WTC11 (cell line): ENCODE data around the gene RAB7A. TPM values are rescaled to one million over a fixed set of nuclear protein-coding genes. Genes with fewer than 3 reads are reported as not detected.

Experiments used
- ATAC-seq: fragments of 200-7000 bp; cut with Tn5 transposase; 2 replicates; pipeline ENCODE4 v1.10.0; 2021; ENCODE audit warnings: mild to moderate bottlenecking, moderate library complexity
- CTCF ChIA-PET: fragments of 300-600 bp; sonication (Branson Sonifier 250); formaldehyde crosslinking; loops from one replicate; lab custom pipeline; 2021; ENCODE audit warnings: antibody characterized with exemption; lab: Charles Lee
- POLR2A ChIA-PET: fragments of 350-600 bp; sonication (Branson Sonifier 250); formaldehyde crosslinking; loops from one replicate; lab custom pipeline; 2021; ENCODE audit warnings: antibody characterized with exemption; lab: Charles Lee
- DNase-seq: peaks from one replicate; pipeline ENCODE4 v3.0.0; 2021; ENCODE audit warnings: low spot score
- H3K27ac Mint-ChIP-seq: 2 replicates; pipeline ENCODE4 v1.8.0; 2021; ENCODE audit warnings: mixed read lengths
- H3K27me3 Mint-ChIP-seq: 2 replicates; pipeline ENCODE4 v1.8.0; 2021; ENCODE audit warnings: low read depth, mild to moderate bottlenecking, moderate library complexity, mixed read lengths
- H3K36me3 Mint-ChIP-seq: 2 replicates; pipeline ENCODE4 v1.8.0; 2021; ENCODE audit warnings: mixed read lengths
- H3K4me1 Mint-ChIP-seq: 2 replicates; pipeline ENCODE4 v1.8.0; 2022; ENCODE audit warnings: mixed read lengths
- H3K4me3 Mint-ChIP-seq: 2 replicates; pipeline ENCODE4 v1.8.0; 2021; ENCODE audit warnings: mild to moderate bottlenecking, moderate library complexity, mixed read lengths
- H3K9me3 Mint-ChIP-seq: 2 replicates; pipeline ENCODE4 v1.8.0; 2021; ENCODE audit warnings: mixed read lengths
- ARID4B ChIP-seq: sonication (generic); formaldehyde crosslinking; IDR thresholded peaks from 2 replicates; pipeline ENCODE4 v1.8.0; 2023; ENCODE audit warnings: missing genetic modification reagents, mild to moderate bottlenecking, borderline replicate concordance
- ESRRA ChIP-seq: sonication (generic); formaldehyde crosslinking; IDR thresholded peaks from 2 replicates; pipeline ENCODE4 v1.8.1; 2022; ENCODE audit warnings: mild to moderate bottlenecking, missing genetic modification reagents, borderline replicate concordance
- FOXP1 ChIP-seq: sonication (generic); formaldehyde crosslinking; IDR thresholded peaks from 2 replicates; pipeline ENCODE4 v1.8.0; 2022; ENCODE audit warnings: missing genetic modification reagents, mild to moderate bottlenecking, moderate library complexity, borderline replicate concordance
- HMGA2 ChIP-seq: fragments of 250-450 bp; sonication (Bioruptor Pico); IDR thresholded peaks from 2 replicates; pipeline ENCODE4 v1.4.0; 2021; ENCODE audit warnings: mild to moderate bottlenecking, moderate library complexity
- HMGXB4 ChIP-seq: sonication (generic); formaldehyde crosslinking; IDR thresholded peaks from 2 replicates; pipeline ENCODE4 v1.8.1; 2023; ENCODE audit warnings: mild to moderate bottlenecking, moderate library complexity, missing genetic modification reagents
- KAT7 ChIP-seq: sonication (generic); formaldehyde crosslinking; IDR thresholded peaks from 2 replicates; pipeline ENCODE4 v1.8.1; 2023; ENCODE audit warnings: missing genetic modification reagents, mild to moderate bottlenecking, borderline replicate concordance
- MAX ChIP-seq: sonication (generic); formaldehyde crosslinking; IDR thresholded peaks from 2 replicates; pipeline ENCODE4 v1.8.0; 2022; ENCODE audit warnings: mild to moderate bottlenecking, missing genetic modification reagents
- MXD4 ChIP-seq: fragments of 250-450 bp; sonication (Bioruptor Pico); IDR thresholded peaks from 2 replicates; pipeline ENCODE4 v1.8.0; 2021; ENCODE audit warnings: mild to moderate bottlenecking, moderate library complexity, borderline replicate concordance
- NFE2L1 ChIP-seq: sonication (generic); formaldehyde crosslinking; IDR thresholded peaks from 2 replicates; pipeline ENCODE4 v1.8.1; 2023; ENCODE audit warnings: missing genetic modification reagents
- PRDM15 ChIP-seq: sonication (generic); formaldehyde crosslinking; IDR thresholded peaks from 2 replicates; pipeline ENCODE4 v1.8.0; 2022; ENCODE audit warnings: missing genetic modification reagents
- SMAD4 ChIP-seq: sonication (generic); formaldehyde crosslinking; IDR thresholded peaks from 2 replicates; pipeline ENCODE4 v1.8.0; 2022; ENCODE audit warnings: mild to moderate bottlenecking, missing genetic modification reagents
- TEAD1 ChIP-seq: sonication (generic); formaldehyde crosslinking; IDR thresholded peaks from 2 replicates; pipeline ENCODE4 v1.8.0; 2022; ENCODE audit warnings: mild to moderate bottlenecking, missing genetic modification reagents
- ZNF423 ChIP-seq: fragments of 250-450 bp; sonication (Bioruptor Pico); IDR thresholded peaks from 2 replicates; pipeline ENCODE4 v2.1.2; 2022; ENCODE audit warnings: mild to moderate bottlenecking, moderate library complexity
- ZNF532 ChIP-seq: fragments of 250-450 bp; sonication (Bioruptor Pico); IDR thresholded peaks from 2 replicates; pipeline ENCODE4 v1.9.0; 2021; ENCODE audit warnings: mild to moderate bottlenecking, borderline replicate concordance
- total RNA-seq: library from RNA; stranded (reverse); gene quantifications from 3 replicates; pipeline ENCODE4 v1.2.3, GENCODE V29; 2021

The RAB7A gene
- total RNA-seq, 1 experiment from 2014 or later = 184 TPM

- TF ChIP-seq ZNF532 (CRISPR knock-in tag) = no peak
- no peak for TF ChIP-seq KAT7 (CRISPR knock-in tag)
- TF ChIP-seq ESRRA (CRISPR knock-in tag) = no peak
- no peak for TF ChIP-seq HMGA2 (CRISPR knock-in tag)
- TF ChIP-seq NFE2L1 = no peak
These were observed 28.6 kb upstream of the RAB7A start (continued) for GRCh38 chr3:128697341-128697740.

GRCh38 chr3:128698211-128699047, 27.6 kb upstream of the RAB7A start:
- peak; percentile 77 for ATAC-seq
- H3K4me3 Mint-ChIP-seq = peak overlapping the region; percentile 64
- no peaks in the 10 kb centered on the region for H3K36me3 Mint-ChIP-seq
- no peaks in the 10 kb centered on the region for H3K9me3 Mint-ChIP-seq
- H3K27me3 Mint-ChIP-seq = peaks cover 7% of the 10 kb centered on the region
- POLR2A ChIA-PET = interaction anchor here (0.7 to 1.9 kb wide), 2 partner anchors 18 to 477 kb away, joined by 5 to 6 read pairs; no protein-coding TSS in a partner anchor
- CTCF ChIA-PET = interaction anchor here (0.9 to 1.7 kb wide), 4 partner anchors 11 to 90 kb away, joined by 3 to 9 read pairs (median 3); no protein-coding TSS in a partner anchor
- DNase-seq = peak; percentile 57
- TF ChIP-seq MAX (CRISPR knock-in tag) = peak; percentile 42; the same call in 1 of the 2 replicates
- peak; percentile 47; the same call in 1 of the 2 replicates for TF ChIP-seq ZNF423
- no peak for TF ChIP-seq SMAD4 (CRISPR knock-in tag)
- TF ChIP-seq, all 79 proteins: peak for 2
- no peaks in the 10 kb centered on the region for H3K4me1 Mint-ChIP-seq
- H3K27ac Mint-ChIP-seq = no peak overlapping the region

GRCh38 chr3:128701342-128702212, 24.4 kb upstream of the RAB7A start:
- no peak for DNase-seq
- Mint-ChIP-seq H3K36me3 (no peaks in the 10 kb centered on the region), H3K27ac (no peak overlapping the region), H3K9me3 (no peaks in the 10 kb centered on the region), H3K4me1 (no peaks in the 10 kb centered on the region), H3K4me3 (no peak overlapping the region), H3K27me3 (peaks cover 4% of the 10 kb centered on the region; the same call in 1 of the 2 replicates)
- ChIA-PET CTCF (interaction anchor here (1.1 to 1.2 kb wide), 2 partner anchors 86 to 93 kb away, joined by 3 read pairs; no protein-coding TSS in a partner anchor), POLR2A (no interaction called here)
- ATAC-seq = no peak
- TF ChIP-seq ARID4B (CRISPR knock-in tag) (no peak), FOXP1 (no peak), MXD4 (no peak), TEAD1 (CRISPR knock-in tag) (no peak), PRDM15 (CRISPR knock-in tag) (no peak), HMGXB4 (CRISPR knock-in tag) (no peak), KAT7 (CRISPR knock-in tag) (no peak)
